ENCODE data around the gene PMAIP1. TPM values are rescaled to one million over a fixed set of nuclear protein-coding genes. Genes with fewer than 3 reads are reported as not detected.
"Not testable (repeated sequence)": the region's sequence is repeated elsewhere in the genome, so short reads cannot be mapped to it uniquely, and the experiment has no call there.

PMAIP1 gene
- under 1 TPM in 2 of 4 donors, not detected in 2; 0.22 to 0.24 TPM for total RNA-seq
- polyA plus RNA-seq, result 0.18 TPM
- long read RNA-seq, donor 1, result 0 reads
- long read RNA-seq, donor 2, result 0 reads
- long read RNA-seq, donor 3, result 0 reads
- long read RNA-seq, donor 4, result 0 reads

- WGBS, result 1% methylated on average over 73 of the region's 73 CpGs
- H3K9me3 ChIP-seq (ENCODE audit: control insufficient read depth, low read length), result no peaks in the 10 kb centered on the region
- intact Hi-C loops (cut with DNase I), result no loop called here
- peak; percentile 98 for ATAC-seq
- peak; percentile 74 to 91 (median 88) for DNase-seq
- H3K4me1 ChIP-seq (ENCODE audit: control insufficient read depth, insufficient read depth, low read length), result no peaks in the 10 kb centered on the region
- H3K4me3 ChIP-seq (ENCODE audit: low read length), result peak within 1 kb of the TSS; percentile 71
- no peak within 1 kb of the TSS for H3K27ac ChIP-seq (ENCODE audit: low read length)
- no peaks in the 10 kb centered on the region for H3K27me3 ChIP-seq (ENCODE audit: control insufficient read depth, insufficient read depth)
Observed at GRCh38 chr18:59899298-59900221, at the start of gene PMAIP1. TSS of gene PMAIP1 (plus strand) at chr18:59899996. CDS start at chr18:59900178, 182 bp downstream.

DNA sequence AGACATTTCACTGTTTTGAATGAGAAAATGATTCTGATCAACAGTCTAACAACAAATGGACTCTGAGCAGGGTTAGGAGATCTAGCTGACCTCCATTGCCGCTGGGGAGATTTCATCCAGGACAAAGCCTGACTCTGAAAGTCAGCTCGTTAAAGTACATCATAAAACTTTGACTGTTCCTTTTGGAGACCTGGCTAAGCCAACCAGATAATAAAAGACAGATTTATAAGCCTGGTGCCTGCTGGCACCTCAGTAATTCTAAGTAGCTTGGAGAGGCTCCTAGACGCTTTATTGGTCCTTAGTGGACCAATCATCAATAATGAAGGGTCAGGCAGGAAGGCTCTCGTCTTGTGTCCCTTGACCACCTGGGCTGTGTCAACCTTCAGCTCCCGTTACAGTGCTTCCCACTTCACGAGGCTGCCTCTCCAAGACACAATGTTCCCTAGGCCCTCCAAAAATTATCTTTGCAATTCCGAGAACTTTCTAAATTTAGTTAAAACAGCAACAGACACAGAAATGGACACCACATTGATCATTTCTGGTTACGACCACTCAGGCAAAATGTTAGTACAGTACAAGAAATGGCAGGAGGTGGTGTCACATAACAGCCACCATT lies 47.9 kb upstream of the PMAIP1 start:
- DNase-seq (no peak), ATAC-seq (no peak)
- H3K4me1 ChIP-seq (ENCODE audit: control insufficient read depth, insufficient read depth, low read length), result no peaks in the 10 kb centered on the region
- H3K4me3 ChIP-seq (ENCODE audit: low read length), result no peak overlapping the region
- no peaks in the 10 kb centered on the region for H3K9me3 ChIP-seq (ENCODE audit: control insufficient read depth, low read length)
- intact Hi-C loops (cut with DNase I), result no loop called here
- no peak overlapping the region for H3K27ac ChIP-seq (ENCODE audit: low read length)
- WGBS, result 76% methylated on average over 8 of the region's 8 CpGs
- no peaks in the 10 kb centered on the region for H3K27me3 ChIP-seq (ENCODE audit: control insufficient read depth, insufficient read depth)

DNA sequence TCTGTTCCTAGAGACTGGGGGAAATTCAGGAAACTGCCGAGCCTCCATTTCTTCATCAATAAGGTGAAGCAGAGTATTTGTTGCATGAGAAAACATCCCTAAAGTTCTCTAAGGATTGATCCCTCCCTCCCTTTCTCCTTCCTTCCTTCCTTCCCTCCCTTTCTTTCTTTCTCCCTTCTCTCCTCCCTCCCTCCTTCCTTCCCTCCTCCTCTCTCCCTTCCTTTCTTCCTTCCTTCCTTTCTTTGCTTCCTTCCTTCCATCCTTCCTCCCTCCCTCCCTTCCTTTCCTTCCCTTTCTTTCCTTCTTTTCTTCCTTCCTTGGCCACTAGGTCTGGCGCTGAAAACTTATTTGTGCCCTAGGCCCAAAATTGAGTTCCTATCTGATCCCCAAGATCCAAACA lies 47.2 kb upstream of the PMAIP1 start:
- ATAC-seq, result no peak

DNA sequence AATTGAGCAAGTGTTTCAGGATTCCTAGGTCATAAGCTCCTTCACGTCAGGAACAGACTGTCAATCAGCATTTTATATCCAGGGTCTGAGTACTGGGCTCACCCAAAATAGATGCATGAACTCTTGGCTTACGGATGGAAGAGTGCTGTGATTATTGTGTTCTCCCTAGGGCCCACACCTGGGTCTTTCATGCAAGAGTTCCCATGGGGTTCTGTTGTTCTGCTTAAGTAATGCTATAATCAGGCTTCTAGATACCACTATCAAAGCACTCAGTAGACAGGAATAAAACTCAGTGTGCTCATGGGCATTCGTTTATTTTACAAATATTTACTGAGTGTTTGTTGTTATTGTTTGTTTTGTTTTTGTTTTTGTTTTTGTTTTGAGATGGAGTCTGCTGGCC lies 46.4 kb upstream of the PMAIP1 start:
- intact Hi-C loops (cut with DNase I), result no loop called here
- Histone ChIP-seq H3K27me3 (ENCODE audit: control insufficient read depth, insufficient read depth) (no peaks in the 10 kb centered on the region), H3K4me3 (ENCODE audit: low read length) (no peak overlapping the region), H3K4me1 (ENCODE audit: control insufficient read depth, insufficient read depth, low read length) (no peaks in the 10 kb centered on the region), H3K27ac (ENCODE audit: low read length) (no peak overlapping the region), H3K9me3 (ENCODE audit: control insufficient read depth, low read length) (no peaks in the 10 kb centered on the region)
- WGBS, result 81% methylated on average over 3 of the region's 3 CpGs
- DNase-seq, result no peak
- ATAC-seq, result no peak

More for the DNA sequence above, 47.2 kb upstream of the PMAIP1 start:
- Histone ChIP-seq H3K4me3 (ENCODE audit: low read length) (no peak overlapping the region), H3K9me3 (ENCODE audit: control insufficient read depth, low read length) (no peaks in the 10 kb centered on the region), H3K4me1 (ENCODE audit: control insufficient read depth, insufficient read depth, low read length) (no peaks in the 10 kb centered on the region), H3K27me3 (ENCODE audit: control insufficient read depth, insufficient read depth) (no peaks in the 10 kb centered on the region), H3K27ac (ENCODE audit: low read length) (no peak overlapping the region)
- no peak for DNase-seq
- intact Hi-C loops (cut with DNase I), result no loop called here
- WGBS, result 90% methylated on average over 2 of the region's 2 CpGs

DNA sequence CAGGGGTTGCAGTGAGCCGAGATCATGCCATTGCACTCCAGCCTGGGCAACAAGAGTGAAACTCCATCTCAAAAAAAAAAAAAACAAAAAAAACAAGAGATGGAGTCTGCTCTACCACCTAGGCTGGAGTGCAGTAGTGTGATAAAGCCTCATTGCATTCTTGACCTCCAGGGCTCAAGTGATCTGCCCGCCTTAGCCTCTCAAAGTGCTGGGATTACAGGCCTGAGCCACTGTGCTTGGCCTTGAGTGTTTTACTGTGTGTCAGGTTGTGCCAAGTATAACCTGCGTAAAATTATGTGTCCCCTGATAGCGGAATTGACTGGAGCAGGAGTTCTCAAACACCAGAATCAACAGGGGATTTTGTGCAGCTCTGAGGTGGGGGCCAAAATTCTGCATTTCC lies 45.8 kb upstream of the PMAIP1 start:
- 84% methylated on average over 4 of the region's 4 CpGs for WGBS
- intact Hi-C loops (cut with DNase I); H3K27me3 ChIP-seq (ENCODE audit: control insufficient read depth, insufficient read depth); H3K9me3 ChIP-seq (ENCODE audit: control insufficient read depth, low read length); H3K4me1 ChIP-seq (ENCODE audit: control insufficient read depth, insufficient read depth, low read length); DNase-seq; H3K4me3 ChIP-seq (ENCODE audit: low read length); ATAC-seq; H3K27ac ChIP-seq (ENCODE audit: low read length): not testable (repeated sequence)

- H3K4me3 ChIP-seq (ENCODE audit: low read length), result no peak overlapping the region
- 58% methylated on average over 4 of the region's 4 CpGs for WGBS
- ATAC-seq (no peak), DNase-seq (no peak)
- no peaks in the 10 kb centered on the region for H3K27me3 ChIP-seq (ENCODE audit: control insufficient read depth, insufficient read depth)
- intact Hi-C loops (cut with DNase I), result no loop called here
- H3K9me3 ChIP-seq (ENCODE audit: control insufficient read depth, low read length), result no peaks in the 10 kb centered on the region
- no peaks in the 10 kb centered on the region for H3K4me1 ChIP-seq (ENCODE audit: control insufficient read depth, insufficient read depth, low read length)
- no peak overlapping the region for H3K27ac ChIP-seq (ENCODE audit: low read length)
Observed at GRCh38 chr18:59861009-59861408, 38.8 kb upstream of the PMAIP1 start.

GRCh38 chr18:59861963-59862819 lies 37.6 kb upstream of the PMAIP1 start:
- intact Hi-C loops (cut with DNase I), result no loop called here
- no peaks in the 10 kb centered on the region for H3K27me3 ChIP-seq (ENCODE audit: control insufficient read depth, insufficient read depth)
- DNase-seq, result no peak

GRCh38 chr18:59865241-59865986 lies 34.4 kb upstream of the PMAIP1 start:
- no peak for DNase-seq
- 76% methylated on average over 6 of the region's 6 CpGs for WGBS
- H3K27me3 ChIP-seq (ENCODE audit: control insufficient read depth, insufficient read depth), result no peaks in the 10 kb centered on the region
- intact Hi-C loops (cut with DNase I), result no loop called here
- no peaks in the 10 kb centered on the region for H3K4me1 ChIP-seq (ENCODE audit: control insufficient read depth, insufficient read depth, low read length)
- ATAC-seq, result no peak
- no peak overlapping the region for H3K27ac ChIP-seq (ENCODE audit: low read length)
- H3K9me3 ChIP-seq (ENCODE audit: control insufficient read depth, low read length), result no peaks in the 10 kb centered on the region
- H3K4me3 ChIP-seq (ENCODE audit: low read length), result no peak overlapping the region

More at GRCh38 chr18:59861963-59862819, 37.6 kb upstream of the PMAIP1 start:
- ATAC-seq, result no peak
- WGBS, result 78% methylated on average over 7 of the region's 7 CpGs
- no peak overlapping the region for H3K4me3 ChIP-seq (ENCODE audit: low read length)
- H3K4me1 ChIP-seq (ENCODE audit: control insufficient read depth, insufficient read depth, low read length), result no peaks in the 10 kb centered on the region
- H3K9me3 ChIP-seq (ENCODE audit: control insufficient read depth, low read length), result no peaks in the 10 kb centered on the region
- H3K27ac ChIP-seq (ENCODE audit: low read length), result no peak overlapping the region

DNA sequence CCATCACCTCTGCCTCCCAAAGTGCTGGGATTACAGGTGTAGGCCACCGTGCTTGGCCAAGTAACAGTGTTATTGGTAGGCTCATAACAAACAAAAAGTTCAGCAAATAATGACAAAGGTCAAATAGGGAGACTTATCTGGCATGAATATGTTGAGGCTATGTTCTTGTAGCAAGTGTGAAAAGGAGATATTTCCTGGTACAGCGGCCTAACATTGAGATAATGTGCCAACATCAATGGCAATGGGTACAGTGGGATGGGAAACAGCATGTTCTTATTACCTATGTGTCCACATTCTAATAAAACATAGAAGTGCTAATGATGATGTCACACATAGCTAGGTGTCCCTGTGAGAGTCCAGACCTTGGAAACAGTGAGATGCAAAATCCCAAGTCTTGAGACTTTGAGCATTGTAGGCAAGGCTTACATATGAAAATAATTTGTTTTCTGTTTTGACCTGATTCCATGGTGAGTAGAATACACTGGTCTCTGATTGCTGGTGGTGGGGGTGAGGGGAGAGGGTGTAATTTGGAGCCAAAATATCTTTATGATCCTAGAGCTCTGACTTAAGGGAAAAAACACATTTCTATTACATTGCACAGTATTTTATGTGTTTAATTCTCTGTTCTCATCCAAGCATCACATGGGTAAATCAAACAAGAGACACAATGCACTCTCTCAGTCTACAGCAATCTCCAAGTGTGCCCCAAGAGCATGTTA lies 33.1 kb upstream of the PMAIP1 start:
- Histone ChIP-seq H3K27ac (ENCODE audit: low read length) (no peak overlapping the region), H3K9me3 (ENCODE audit: control insufficient read depth, low read length) (no peaks in the 10 kb centered on the region), H3K4me3 (ENCODE audit: low read length) (no peak overlapping the region), H3K4me1 (ENCODE audit: control insufficient read depth, insufficient read depth, low read length) (no peaks in the 10 kb centered on the region), H3K27me3 (ENCODE audit: control insufficient read depth, insufficient read depth) (no peaks in the 10 kb centered on the region)
- no peak for DNase-seq
- ATAC-seq, result no peak
- 83% methylated on average over 2 of the region's 2 CpGs for WGBS
- intact Hi-C loops (cut with DNase I), result no loop called here

Data from right cardiac atrium (tissue), 5 donors.